Liver (tissue), 9 donors: ENCODE data around the gene OR9G1. TPM values are rescaled to one million over a fixed set of nuclear protein-coding genes. Genes with fewer than 3 reads are reported as not detected.
"Not testable (repeated sequence)": the region's sequence is repeated elsewhere in the genome, so short reads cannot be mapped to it uniquely, and the experiment has no call there.

Experiments
- DNase-seq: peaks from one replicate; pipeline ENCODE4 v3.0.0-alpha.2; 2017; ENCODE audit warnings: low spot score
- H3K27ac ChIP-seq, 2 donors: one replicate each; pipeline ENCODE4 v1.7.0; 2013; ENCODE audit warnings: inconsistent platforms in 2 of 2, low read length in 2 of 2, control low read depth in 1 of 2, low read depth in 1 of 2, mild to moderate bottlenecking in 1 of 2
- H3K27me3 ChIP-seq, 4 donors: one replicate each; pipeline versions ENCODE4 v1.6.1 to v1.7.0; 2013; ENCODE audit warnings: low read length in 3 of 4, inconsistent platforms in 1 of 4, mild to moderate bottlenecking in 1 of 4, moderate library complexity in 1 of 4; ENCODE audit not compliant: control insufficient read depth in 4 of 4, insufficient read depth in 4 of 4
- H3K36me3 ChIP-seq, 4 donors: one replicate each; pipeline versions ENCODE4 v1.6.1 to v1.7.0; 2013; ENCODE audit warnings: low read length in 3 of 4, mild to moderate bottlenecking in 3 of 4, low read depth in 1 of 4, moderate library complexity in 1 of 4; ENCODE audit not compliant: control insufficient read depth in 4 of 4, insufficient read depth in 3 of 4
- H3K4me1 ChIP-seq, 4 donors: one replicate each; pipeline versions ENCODE4 v1.6.1 to v1.7.0; 2013; ENCODE audit warnings: low read length in 3 of 4, mild to moderate bottlenecking in 3 of 4, moderate library complexity in 1 of 4; ENCODE audit not compliant: control insufficient read depth in 4 of 4, insufficient read depth in 4 of 4
- H3K4me3 ChIP-seq, 3 donors: one replicate each; pipeline versions ENCODE4 v1.6.1 to v1.7.0; 2013; ENCODE audit warnings: low read length in 3 of 3, control low read depth in 1 of 3, low read depth in 1 of 3, mild to moderate bottlenecking in 1 of 3
- H3K9ac ChIP-seq, 2 donors: one replicate each; pipeline ENCODE4 v1.7.0; 2013; ENCODE audit warnings: low read length in 2 of 2, mild to moderate bottlenecking in 2 of 2, moderate library complexity in 2 of 2, control low read depth in 1 of 2, low read depth in 1 of 2
- H3K9me3 ChIP-seq, 4 donors: one replicate each; pipeline versions ENCODE4 v1.6.1 to v1.7.0; 2013; ENCODE audit warnings: low read length in 3 of 4; ENCODE audit not compliant: control insufficient read depth in 4 of 4
- EGR1 ChIP-seq, 2 donors: IDR thresholded peaks; 2 replicates each; pipeline ENCODE4 v1.6.1; 2016 to 2018; ENCODE audit warnings: antibody characterized with exemption in 2 of 2, low read depth in 2 of 2
- FOXA1 ChIP-seq: IDR thresholded peaks from 2 replicates; pipeline ENCODE4 v1.6.1; 2016; ENCODE audit warnings: antibody characterized with exemption
- FOXA2 ChIP-seq: IDR thresholded peaks from 2 replicates; pipeline ENCODE4 v1.6.1; 2016; ENCODE audit warnings: antibody characterized with exemption
- GABPA ChIP-seq, 2 donors: IDR thresholded peaks in 1 of 2; conservative IDR thresholded peaks in 1 of 2; 2 replicates each; pipeline ENCODE4 v1.6.1; 2016; ENCODE audit warnings: antibody characterized with exemption in 2 of 2, mild to moderate bottlenecking in 1 of 2, moderate library complexity in 1 of 2
- HNF4A ChIP-seq, 2 donors: conservative IDR thresholded peaks; 2 replicates each; pipeline ENCODE4 v1.6.1; 2016; ENCODE audit warnings: antibody characterized with exemption in 2 of 2, mild to moderate bottlenecking in 2 of 2
- HNF4G ChIP-seq: IDR thresholded peaks from 2 replicates; pipeline ENCODE4 v1.6.1; 2016; ENCODE audit warnings: antibody characterized with exemption
- NR2F2 ChIP-seq: IDR thresholded peaks from 2 replicates; pipeline ENCODE4 v1.6.1; 2016; ENCODE audit warnings: antibody characterized with exemption
- REST ChIP-seq: IDR thresholded peaks from 2 replicates; pipeline ENCODE4 v1.6.1; 2016; ENCODE audit warnings: antibody characterized with exemption, mild to moderate bottlenecking
- SP1 ChIP-seq: IDR thresholded peaks from 2 replicates; pipeline ENCODE4 v1.6.1; 2018; ENCODE audit warnings: antibody characterized with exemption, mild to moderate bottlenecking
- TAF1 ChIP-seq: conservative IDR thresholded peaks from 2 replicates; pipeline ENCODE4 v1.6.1; 2016; ENCODE audit warnings: antibody characterized with exemption, mild to moderate bottlenecking
- WGBS: extraction: QIAGEN DNeasy Blood & Tissue Kit; methylation state at CpG from one replicate; pipeline ENCODE4 v1.1.7; 2013; 5-methylcytosine and 5-hydroxymethylcytosine counted together
- polyA plus RNA-seq, 2 donors: library from polyadenylated mRNA; stranded (reverse) in 1 of 2; unstranded in 1 of 2; fragments of 200-250 nt in 1 of 2; fragments of >200 nt in 1 of 2; fragmentation: Nextera tagmentation in 1 of 2; extraction: Ambion mirVana in 1 of 2; gene quantifications; one replicate each; pipeline versions ENCODE4 v1.2.1 to v1.2.3, GENCODE V29; 2013 to 2015
- total RNA-seq, 2 donors: library from RNA; depleted of rRNA; stranded (reverse); fragments of >200 nt; gene quantifications; one replicate each; pipeline ENCODE4 v1.2.3, GENCODE V29; 2014
- TF ChIP-seq, protein P1 (sequence below): fragments of 150-350 bp; IDR thresholded peaks from 2 replicates; pipeline ENCODE4 v1.5.1; 2017; ENCODE audit warnings: improper control_type of control experiment, low read depth, low read length; ENCODE audit not compliant: missing input control
- TF ChIP-seq, protein P2 (sequence below): IDR thresholded peaks from 2 replicates; pipeline ENCODE4 v1.6.1; 2016; ENCODE audit warnings: antibody characterized with exemption
- TF ChIP-seq, protein P3 (sequence below): IDR thresholded peaks from 2 replicates; pipeline ENCODE4 v1.6.1; 2016; ENCODE audit warnings: antibody characterized with exemption
- donor health status: healthy.
- donor health status: healthy.
- donor health status: healthy.
- donor health status: healthy.
- donor health status: healthy.

OR9G1 gene
- total and polyA plus RNA-seq, 4 donors = not detected

- H3K27me3 ChIP-seq = no peaks in the 10 kb centered on the region
- H3K4me1 ChIP-seq = no peaks in the 10 kb centered on the region
- no peaks in the 10 kb centered on the region for H3K9me3 ChIP-seq
- H3K9ac ChIP-seq = no peak overlapping the region
- DNase-seq = no peak
- no peak overlapping the region for H3K27ac ChIP-seq
- H3K4me3 ChIP-seq = no peak overlapping the region
- TF ChIP-seq SP1 (no peak), NR2F2 (no peak)
- WGBS = 78% methylated on average over 2 of the region's 2 CpGs
- H3K36me3 ChIP-seq = no peaks in the 10 kb centered on the region
Measured at GRCh38 chr11:56670984-56671383, 27.9 kb upstream of the OR9G1 start.

GRCh38 chr11:56688554-56689100 lies 10.3 kb upstream of the OR9G1 start:
- no peaks in the 10 kb centered on the region for H3K4me1 ChIP-seq
- 56% methylated on average over 1 of the region's 1 CpG for WGBS
- DNase-seq = no peak
- TF ChIP-seq FOXA2 (no peak), HNF4G (no peak), HNF4A (conservative IDR thresholded peaks at IDR 0.05) (no peak), FOXA1 (no peak)
- TF ChIP-seq, protein P1, sequence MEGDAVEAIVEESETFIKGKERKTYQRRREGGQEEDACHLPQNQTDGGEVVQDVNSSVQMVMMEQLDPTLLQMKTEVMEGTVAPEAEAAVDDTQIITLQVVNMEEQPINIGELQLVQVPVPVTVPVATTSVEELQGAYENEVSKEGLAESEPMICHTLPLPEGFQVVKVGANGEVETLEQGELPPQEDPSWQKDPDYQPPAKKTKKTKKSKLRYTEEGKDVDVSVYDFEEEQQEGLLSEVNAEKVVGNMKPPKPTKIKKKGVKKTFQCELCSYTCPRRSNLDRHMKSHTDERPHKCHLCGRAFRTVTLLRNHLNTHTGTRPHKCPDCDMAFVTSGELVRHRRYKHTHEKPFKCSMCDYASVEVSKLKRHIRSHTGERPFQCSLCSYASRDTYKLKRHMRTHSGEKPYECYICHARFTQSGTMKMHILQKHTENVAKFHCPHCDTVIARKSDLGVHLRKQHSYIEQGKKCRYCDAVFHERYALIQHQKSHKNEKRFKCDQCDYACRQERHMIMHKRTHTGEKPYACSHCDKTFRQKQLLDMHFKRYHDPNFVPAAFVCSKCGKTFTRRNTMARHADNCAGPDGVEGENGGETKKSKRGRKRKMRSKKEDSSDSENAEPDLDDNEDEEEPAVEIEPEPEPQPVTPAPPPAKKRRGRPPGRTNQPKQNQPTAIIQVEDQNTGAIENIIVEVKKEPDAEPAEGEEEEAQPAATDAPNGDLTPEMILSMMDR = no peak
- H3K4me3 ChIP-seq = no peak overlapping the region
- H3K27ac ChIP-seq = no peak overlapping the region
- H3K36me3 ChIP-seq = no peaks in the 10 kb centered on the region
- no peaks in the 10 kb centered on the region for H3K9me3 ChIP-seq
- H3K9ac ChIP-seq = no peak overlapping the region
- no peaks in the 10 kb centered on the region for H3K27me3 ChIP-seq

GRCh38 chr11:56691179-56691578 lies 7.7 kb upstream of the OR9G1 start:
- H3K9ac ChIP-seq, H3K36me3 ChIP-seq, H3K27me3 ChIP-seq, H3K9me3 ChIP-seq, H3K27ac ChIP-seq, H3K4me3 ChIP-seq, H3K4me1 ChIP-seq, DNase-seq: not testable (repeated sequence)
- WGBS = 75% methylated on average over 3 of the region's 3 CpGs

GRCh38 chr11:56693428-56693827 lies 5.5 kb upstream of the OR9G1 start:
- no peaks in the 10 kb centered on the region for H3K27me3 ChIP-seq
- no peak overlapping the region for H3K4me3 ChIP-seq
- no peak overlapping the region for H3K27ac ChIP-seq
- H3K36me3 ChIP-seq = no peaks in the 10 kb centered on the region
- H3K9ac ChIP-seq = no peak overlapping the region
- no peaks in the 10 kb centered on the region for H3K4me1 ChIP-seq
- DNase-seq = no peak
- WGBS = 69% methylated on average over 2 of the region's 2 CpGs
- H3K9me3 ChIP-seq = no peaks in the 10 kb centered on the region
- no peak for TF ChIP-seq SP1
- TF ChIP-seq FOXA1 = no peak
- no peak for TF ChIP-seq REST
- no peak for TF ChIP-seq GABPA (IDR thresholded peaks at IDR 0.05 in 1 of 2, conservative IDR thresholded peaks at IDR 0.05 in 1 of 2)
- no peak for TF ChIP-seq TAF1
- TF ChIP-seq HNF4G = no peak
- TF ChIP-seq, protein P2, sequence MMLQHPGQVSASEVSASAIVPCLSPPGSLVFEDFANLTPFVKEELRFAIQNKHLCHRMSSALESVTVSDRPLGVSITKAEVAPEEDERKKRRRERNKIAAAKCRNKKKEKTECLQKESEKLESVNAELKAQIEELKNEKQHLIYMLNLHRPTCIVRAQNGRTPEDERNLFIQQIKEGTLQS = no peak
- TF ChIP-seq, protein P3, sequence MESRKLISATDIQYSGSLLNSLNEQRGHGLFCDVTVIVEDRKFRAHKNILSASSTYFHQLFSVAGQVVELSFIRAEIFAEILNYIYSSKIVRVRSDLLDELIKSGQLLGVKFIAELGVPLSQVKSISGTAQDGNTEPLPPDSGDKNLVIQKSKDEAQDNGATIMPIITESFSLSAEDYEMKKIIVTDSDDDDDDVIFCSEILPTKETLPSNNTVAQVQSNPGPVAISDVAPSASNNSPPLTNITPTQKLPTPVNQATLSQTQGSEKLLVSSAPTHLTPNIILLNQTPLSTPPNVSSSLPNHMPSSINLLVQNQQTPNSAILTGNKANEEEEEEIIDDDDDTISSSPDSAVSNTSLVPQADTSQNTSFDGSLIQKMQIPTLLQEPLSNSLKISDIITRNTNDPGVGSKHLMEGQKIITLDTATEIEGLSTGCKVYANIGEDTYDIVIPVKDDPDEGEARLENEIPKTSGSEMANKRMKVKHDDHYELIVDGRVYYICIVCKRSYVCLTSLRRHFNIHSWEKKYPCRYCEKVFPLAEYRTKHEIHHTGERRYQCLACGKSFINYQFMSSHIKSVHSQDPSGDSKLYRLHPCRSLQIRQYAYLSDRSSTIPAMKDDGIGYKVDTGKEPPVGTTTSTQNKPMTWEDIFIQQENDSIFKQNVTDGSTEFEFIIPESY = no peak
- no peak for TF ChIP-seq FOXA2
- TF ChIP-seq NR2F2 = no peak
- TF ChIP-seq, protein P1 = no peak
- TF ChIP-seq EGR1 (IDR thresholded peaks at IDR 0.05; ENCODE audit: low read depth in 2 of 2) = no peak
